ENCODE results near the gene TFF3.

The TFF3 gene

GRCh38 chr21:42280356-42281180, 34.6 kb downstream of the TFF3 start:
- TF ChIP-seq SIN3A (IDR thresholded peaks at IDR 0.05; ENCODE audit: borderline replicate concordance, insufficient read depth, low read length): no peak
- no peak for TF ChIP-seq REST (IDR thresholded peaks at IDR 0.05; ENCODE audit: insufficient read depth in 1 of 2, low read depth in 2 of 2, low read length in 2 of 2)
- TF ChIP-seq POLR2AphosphoS5 (IDR thresholded peaks at IDR 0.05; ENCODE audit: low read depth, low read length): no peak
- no peak for TF ChIP-seq TAF1 (IDR thresholded peaks at IDR 0.05; ENCODE audit: borderline replicate concordance, insufficient read depth, low read length)
- no peak for TF ChIP-seq FOXP2 (optimal IDR thresholded peaks at IDR 0.05; ENCODE audit: borderline replicate concordance, extremely low read depth, extremely low read length, insufficient read depth)

- TF ChIP-seq SIN3A (IDR thresholded peaks at IDR 0.05; ENCODE audit: borderline replicate concordance, insufficient read depth, low read length): no peak
- no peak for TF ChIP-seq TAF1 (IDR thresholded peaks at IDR 0.05; ENCODE audit: borderline replicate concordance, insufficient read depth, low read length)
- TF ChIP-seq REST (IDR thresholded peaks at IDR 0.05; ENCODE audit: insufficient read depth in 1 of 2, low read depth in 2 of 2, low read length in 2 of 2): no peak
- TF ChIP-seq FOXP2 (optimal IDR thresholded peaks at IDR 0.05; ENCODE audit: borderline replicate concordance, extremely low read depth, extremely low read length, insufficient read depth): no peak
- no peak for TF ChIP-seq POLR2AphosphoS5 (IDR thresholded peaks at IDR 0.05; ENCODE audit: low read depth, low read length)
Observed at GRCh38 chr21:42279888-42280287, 35.3 kb downstream of the TFF3 start.

GRCh38 chr21:42279341-42279871, 35.8 kb downstream of the TFF3 start:
- TF ChIP-seq REST (IDR thresholded peaks at IDR 0.05; ENCODE audit: insufficient read depth in 1 of 2, low read depth in 2 of 2, low read length in 2 of 2) (no peak), TAF1 (IDR thresholded peaks at IDR 0.05; ENCODE audit: borderline replicate concordance, insufficient read depth, low read length) (no peak), POLR2AphosphoS5 (IDR thresholded peaks at IDR 0.05; ENCODE audit: low read depth, low read length) (no peak), SIN3A (IDR thresholded peaks at IDR 0.05; ENCODE audit: borderline replicate concordance, insufficient read depth, low read length) (no peak), FOXP2 (optimal IDR thresholded peaks at IDR 0.05; ENCODE audit: borderline replicate concordance, extremely low read depth, extremely low read length, insufficient read depth) (no peak)

DNA sequence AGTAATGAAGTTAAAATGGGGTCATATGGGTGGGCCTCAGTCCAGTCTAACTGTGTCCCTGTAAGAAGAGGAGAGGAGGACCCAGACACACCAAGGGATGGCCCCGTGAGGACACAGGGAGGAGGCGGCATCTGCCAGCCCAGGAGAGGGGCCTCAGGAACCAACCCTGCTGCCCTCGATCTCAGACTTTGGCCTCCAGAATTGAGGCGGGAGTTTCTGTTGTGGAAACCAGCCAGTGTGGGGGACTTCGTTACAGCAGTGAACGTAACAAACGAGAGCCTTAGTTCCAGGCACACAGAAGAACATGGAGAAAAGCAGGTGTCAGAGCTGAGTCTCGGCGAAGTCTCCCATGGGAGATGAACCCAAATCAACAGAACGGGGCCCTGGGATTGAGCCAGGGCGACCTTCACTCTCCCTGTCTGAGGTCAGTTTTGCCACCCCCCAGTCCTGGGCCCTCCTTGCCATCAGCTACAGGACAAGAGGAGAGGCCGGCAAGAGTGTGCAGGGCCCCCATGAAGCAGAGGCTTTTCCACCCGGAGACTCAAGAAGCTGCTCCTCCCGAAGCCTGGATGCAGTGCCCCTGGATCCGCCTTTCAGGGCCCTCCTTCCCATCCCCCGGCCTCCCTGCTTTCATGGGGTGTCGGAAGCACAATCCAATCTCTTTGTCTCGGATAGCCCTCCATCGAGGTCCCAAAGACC, 36.6 kb downstream of the TFF3 start:
- TF ChIP-seq REST (IDR thresholded peaks at IDR 0.05; ENCODE audit: insufficient read depth in 1 of 2, low read depth in 2 of 2, low read length in 2 of 2) (no peak), FOXP2 (optimal IDR thresholded peaks at IDR 0.05; ENCODE audit: borderline replicate concordance, extremely low read depth, extremely low read length, insufficient read depth) (no peak), SIN3A (IDR thresholded peaks at IDR 0.05; ENCODE audit: borderline replicate concordance, insufficient read depth, low read length) (no peak), POLR2AphosphoS5 (IDR thresholded peaks at IDR 0.05; ENCODE audit: low read depth, low read length) (no peak), TAF1 (IDR thresholded peaks at IDR 0.05; ENCODE audit: borderline replicate concordance, insufficient read depth, low read length) (no peak)

All from PFSK-1 (cell line).